ENCODE measurements around the gene FBXO39.

DNA sequence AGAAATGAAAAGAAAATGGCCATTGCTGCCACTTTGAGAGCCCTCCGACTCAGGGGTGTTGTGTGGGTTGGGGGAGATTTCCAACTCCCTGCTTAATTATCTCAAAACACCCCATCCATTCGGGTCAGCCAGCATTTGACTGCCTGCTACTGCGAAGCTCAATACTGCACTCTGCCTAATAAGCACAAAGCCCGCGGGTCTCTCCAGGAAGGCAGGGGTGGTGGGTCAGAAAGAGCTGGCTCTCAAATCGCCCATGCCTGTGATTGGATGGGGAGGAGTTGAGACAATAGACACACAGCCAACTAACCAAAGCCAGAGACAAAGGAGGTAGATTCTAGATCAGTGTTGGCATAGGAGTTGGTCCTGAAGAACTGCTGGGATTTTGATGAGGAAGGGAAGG lies 22.5 kb upstream of the FBXO39 start:
- TF ChIP-seq, protein P1, sequence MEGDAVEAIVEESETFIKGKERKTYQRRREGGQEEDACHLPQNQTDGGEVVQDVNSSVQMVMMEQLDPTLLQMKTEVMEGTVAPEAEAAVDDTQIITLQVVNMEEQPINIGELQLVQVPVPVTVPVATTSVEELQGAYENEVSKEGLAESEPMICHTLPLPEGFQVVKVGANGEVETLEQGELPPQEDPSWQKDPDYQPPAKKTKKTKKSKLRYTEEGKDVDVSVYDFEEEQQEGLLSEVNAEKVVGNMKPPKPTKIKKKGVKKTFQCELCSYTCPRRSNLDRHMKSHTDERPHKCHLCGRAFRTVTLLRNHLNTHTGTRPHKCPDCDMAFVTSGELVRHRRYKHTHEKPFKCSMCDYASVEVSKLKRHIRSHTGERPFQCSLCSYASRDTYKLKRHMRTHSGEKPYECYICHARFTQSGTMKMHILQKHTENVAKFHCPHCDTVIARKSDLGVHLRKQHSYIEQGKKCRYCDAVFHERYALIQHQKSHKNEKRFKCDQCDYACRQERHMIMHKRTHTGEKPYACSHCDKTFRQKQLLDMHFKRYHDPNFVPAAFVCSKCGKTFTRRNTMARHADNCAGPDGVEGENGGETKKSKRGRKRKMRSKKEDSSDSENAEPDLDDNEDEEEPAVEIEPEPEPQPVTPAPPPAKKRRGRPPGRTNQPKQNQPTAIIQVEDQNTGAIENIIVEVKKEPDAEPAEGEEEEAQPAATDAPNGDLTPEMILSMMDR (IDR thresholded peaks at IDR 0.05), result no peak
- no peak for TF ChIP-seq POLR2A (IDR thresholded peaks at IDR 0.05)
